NCI-H187 treated with DMSO at 0.1 percent for 48 hours (cell line): ENCODE measurements around the gene TSPAN33.
A peak's percentile ranks its signal among the peaks of the same experiment; 100 is the strongest.
"Not testable (repeated sequence)": the region's sequence is repeated elsewhere in the genome, so short reads cannot be mapped to it uniquely, and the experiment has no call there.

Experiments
- DNase-seq: peaks from one replicate; lab custom pipeline; 2025; lab: John Stamatoyannopoulos, UW

The TSPAN33 gene, protein sequence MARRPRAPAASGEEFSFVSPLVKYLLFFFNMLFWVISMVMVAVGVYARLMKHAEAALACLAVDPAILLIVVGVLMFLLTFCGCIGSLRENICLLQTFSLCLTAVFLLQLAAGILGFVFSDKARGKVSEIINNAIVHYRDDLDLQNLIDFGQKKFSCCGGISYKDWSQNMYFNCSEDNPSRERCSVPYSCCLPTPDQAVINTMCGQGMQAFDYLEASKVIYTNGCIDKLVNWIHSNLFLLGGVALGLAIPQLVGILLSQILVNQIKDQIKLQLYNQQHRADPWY

GRCh38 chr7:129144095-129144833 is at the start of gene TSPAN33:
TSS of gene TSPAN33 (plus strand) at chr7:129144707. CDS start at chr7:129144981, 274 bp downstream.
- peak; percentile 40 for DNase-seq

- no peak for DNase-seq
These were observed 49.2 kb upstream of the TSPAN33 start for GRCh38 chr7:129095258-129095657.

- no peak for DNase-seq
These were observed 46.0 kb upstream of the TSPAN33 start for GRCh38 chr7:129098409-129099084.

- no peak for DNase-seq
These were observed 43.7 kb upstream of the TSPAN33 start for GRCh38 chr7:129100827-129101166.

- no peak for DNase-seq
These were observed 42.8 kb upstream of the TSPAN33 start for GRCh38 chr7:129101746-129102145.

DNA sequence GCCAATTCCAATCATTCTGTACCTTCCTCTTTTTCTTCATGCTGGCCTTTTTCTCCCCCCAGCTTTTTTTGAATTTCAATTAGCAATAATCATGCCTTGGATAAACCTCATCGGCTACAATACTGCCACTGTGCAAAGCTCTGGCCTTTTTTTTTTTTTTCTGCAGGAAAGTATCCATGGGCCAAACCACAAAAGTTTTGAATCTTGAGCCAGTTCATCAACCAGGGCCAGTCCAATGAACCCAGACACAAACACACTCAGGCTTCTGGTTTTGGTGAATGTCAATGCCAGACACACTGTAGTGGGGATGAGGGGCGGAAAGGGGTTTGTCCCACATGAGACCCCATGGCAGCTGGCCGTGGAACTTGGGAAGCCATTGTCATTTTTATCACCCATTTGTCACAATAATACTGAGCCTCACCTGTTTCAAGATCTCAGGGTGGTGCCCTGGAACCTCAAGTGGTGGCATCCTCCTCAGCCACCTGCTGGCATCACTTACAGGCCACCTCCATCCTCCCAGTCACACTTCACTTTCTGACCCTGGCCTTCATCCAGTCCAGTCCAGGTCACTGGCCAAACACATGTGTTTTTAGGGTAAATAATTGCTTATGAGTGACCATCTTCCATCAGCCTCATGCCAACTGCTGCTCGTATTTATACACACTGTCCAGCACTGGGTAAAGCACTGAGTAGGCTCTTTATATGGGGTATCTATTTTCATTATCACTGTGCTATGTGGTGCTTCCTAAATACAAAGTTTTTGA is 40.8 kb upstream of the TSPAN33 start:
- no peak for DNase-seq

DNA sequence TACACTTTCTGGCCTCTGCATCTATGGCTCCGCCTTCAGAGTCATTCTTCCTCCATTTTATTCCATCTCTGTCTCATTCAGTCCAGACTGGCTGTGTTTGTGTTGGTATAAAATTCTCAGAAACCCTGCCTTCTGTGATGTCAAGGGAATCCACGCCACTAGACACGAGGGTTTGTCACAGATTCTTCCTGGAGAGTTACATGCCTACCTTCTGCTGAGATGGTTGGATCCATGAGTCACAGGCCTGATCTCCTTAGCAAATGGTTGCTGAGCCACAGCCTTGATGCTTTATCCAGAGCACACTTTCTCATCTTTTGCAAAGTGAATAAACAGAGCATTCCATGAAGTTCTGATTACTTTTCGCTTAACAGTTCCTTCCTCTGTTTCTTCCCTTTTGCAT is 35.9 kb upstream of the TSPAN33 start:
- DNase-seq, result no peak

GRCh38 chr7:129110258-129110981 is 34.1 kb upstream of the TSPAN33 start:
- no peak for DNase-seq

DNA sequence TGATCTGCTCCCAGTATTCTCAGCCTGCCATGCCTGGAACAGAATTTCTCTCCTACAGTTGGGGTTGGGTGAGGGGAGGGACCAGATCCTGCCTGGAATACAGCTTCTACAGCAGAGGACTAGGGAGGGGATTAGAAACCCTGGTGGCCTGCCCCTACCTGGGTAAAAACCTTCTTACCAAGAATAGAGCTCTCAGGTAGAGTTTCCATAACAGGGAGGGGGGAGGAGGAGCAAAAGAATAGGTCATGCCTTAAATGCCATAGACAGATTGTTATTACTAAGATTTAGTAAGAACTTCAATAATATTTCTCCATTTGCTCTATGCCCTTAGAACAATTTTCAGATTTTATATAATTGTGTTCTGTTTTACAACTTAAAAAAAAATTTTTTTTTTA is 33.5 kb upstream of the TSPAN33 start:
- DNase-seq, result no peak

DNA sequence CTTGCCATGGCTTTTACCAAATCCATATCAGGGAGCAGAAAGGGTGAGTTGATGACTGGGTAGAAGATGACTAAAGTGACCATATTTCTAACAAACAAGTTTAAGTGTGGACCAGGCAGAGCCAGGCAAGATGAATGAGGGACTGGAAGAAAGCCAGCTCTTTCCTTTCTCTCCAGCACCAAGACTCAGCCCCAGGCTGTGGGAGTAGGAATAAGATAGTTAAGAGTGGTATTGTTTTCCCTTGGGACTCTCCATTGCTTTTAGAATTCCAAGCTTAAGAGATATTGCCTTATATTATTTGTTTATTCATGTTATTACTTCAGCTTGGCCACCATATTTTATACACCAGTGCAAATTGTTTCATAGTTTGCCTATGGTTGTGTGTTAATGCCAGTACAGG is 28.8 kb upstream of the TSPAN33 start:
- no peak for DNase-seq

DNA sequence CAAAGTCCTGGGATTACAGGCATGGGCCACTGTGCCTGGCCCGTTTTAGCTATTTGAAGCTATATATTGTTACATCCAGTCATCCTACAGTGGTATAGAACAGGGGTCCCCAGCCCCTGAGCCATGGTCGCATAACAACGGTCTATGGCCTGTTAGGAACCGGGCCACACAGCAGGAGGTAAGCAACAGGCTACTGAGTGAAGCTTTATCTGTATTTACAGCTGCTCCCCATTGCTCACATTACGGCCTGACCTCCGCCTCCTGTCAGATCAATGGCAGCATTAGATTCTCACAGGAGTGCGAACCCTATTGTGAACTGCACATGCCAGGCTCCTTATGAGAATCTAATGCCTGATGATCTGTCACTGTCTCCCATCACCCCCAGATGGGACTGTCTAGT is 26.3 kb upstream of the TSPAN33 start:
- DNase-seq, result no peak

DNA sequence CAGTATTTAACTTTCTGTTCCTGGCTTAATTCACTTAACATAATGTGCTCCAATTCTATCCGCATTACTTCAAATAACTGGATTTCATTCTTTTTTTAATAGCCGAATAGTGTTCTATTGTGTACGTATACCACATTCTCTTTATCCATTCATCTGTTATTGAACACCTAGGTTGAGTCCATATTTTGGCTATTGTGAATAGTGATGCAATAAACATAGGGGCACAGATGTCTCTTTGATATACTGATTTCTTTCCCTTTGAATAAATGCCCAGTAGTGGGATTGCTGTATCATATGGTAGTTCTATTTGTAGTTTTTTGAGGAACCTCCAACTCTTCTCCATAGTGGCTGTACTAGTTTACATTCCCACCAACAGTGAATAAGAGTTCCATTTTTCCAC is 25.5 kb upstream of the TSPAN33 start:
- no peak for DNase-seq

DNA sequence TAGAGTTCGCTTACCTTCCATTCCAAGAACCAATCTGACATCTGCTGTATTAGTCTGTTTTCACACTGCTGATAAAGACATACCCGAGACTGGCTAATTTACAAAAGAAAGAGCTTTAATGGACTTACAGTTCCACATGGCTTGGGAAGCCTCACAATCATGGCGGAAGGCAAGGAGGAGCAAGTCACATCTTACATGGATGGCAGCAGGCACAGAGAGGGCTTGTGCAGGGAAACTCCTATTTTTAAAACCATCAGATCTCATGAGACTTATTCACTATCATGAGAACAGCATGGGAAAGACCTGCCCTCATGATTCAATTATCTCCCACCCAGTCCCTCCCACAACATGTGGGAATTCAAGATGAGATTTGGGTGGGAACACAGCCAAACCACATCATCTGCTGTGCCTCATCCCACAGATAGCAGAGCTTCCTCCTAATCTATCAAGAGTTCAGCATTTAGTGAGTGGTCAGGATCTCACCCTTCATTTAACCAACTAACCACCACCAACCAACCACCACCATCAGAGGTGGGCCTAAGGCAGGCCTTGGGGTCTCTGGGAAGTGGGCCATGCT is 22.9 kb upstream of the TSPAN33 start:
- DNase-seq, result not testable (repeated sequence)

GRCh38 chr7:129122078-129122750 is 22.3 kb upstream of the TSPAN33 start:
- no peak for DNase-seq

DNA sequence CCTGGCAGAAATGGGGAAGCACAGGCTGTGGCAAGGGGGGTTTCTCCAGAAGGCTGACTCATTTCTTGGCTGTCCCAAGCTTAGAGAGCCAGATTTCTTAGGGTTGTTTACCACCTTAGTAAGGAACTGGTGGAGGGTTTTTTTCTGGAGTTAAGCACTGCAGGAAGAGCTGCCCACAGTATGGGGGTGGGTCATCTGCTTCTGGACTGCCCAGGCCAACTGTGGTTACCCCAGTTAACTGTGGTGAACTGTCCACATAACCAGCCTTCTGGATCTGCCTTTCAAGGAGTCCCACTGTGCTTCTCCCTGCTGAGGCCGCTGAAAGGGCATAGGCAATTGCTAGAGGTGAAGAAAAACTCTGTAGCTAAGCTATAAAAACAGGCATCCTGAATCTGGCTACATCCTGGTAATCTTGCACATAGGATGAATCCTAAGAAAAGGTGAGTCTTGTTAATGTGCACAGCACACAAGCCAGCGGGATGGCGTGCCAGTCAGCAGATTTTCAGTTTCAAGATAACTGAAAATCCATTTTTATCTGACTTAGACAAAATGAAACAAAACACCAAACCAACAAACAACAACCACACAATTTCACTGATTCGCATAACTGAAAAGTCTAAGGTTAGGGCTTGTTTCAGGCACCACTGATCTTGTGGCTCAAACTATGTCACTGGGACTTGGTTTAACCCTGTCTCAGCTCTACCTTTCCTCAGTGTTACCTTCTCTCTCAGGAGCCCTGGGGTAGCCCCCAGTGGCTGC is 21.6 kb upstream of the TSPAN33 start:
- no peak for DNase-seq

GRCh38 chr7:129123510-129123857 is 21.0 kb upstream of the TSPAN33 start:
- no peak for DNase-seq

DNA sequence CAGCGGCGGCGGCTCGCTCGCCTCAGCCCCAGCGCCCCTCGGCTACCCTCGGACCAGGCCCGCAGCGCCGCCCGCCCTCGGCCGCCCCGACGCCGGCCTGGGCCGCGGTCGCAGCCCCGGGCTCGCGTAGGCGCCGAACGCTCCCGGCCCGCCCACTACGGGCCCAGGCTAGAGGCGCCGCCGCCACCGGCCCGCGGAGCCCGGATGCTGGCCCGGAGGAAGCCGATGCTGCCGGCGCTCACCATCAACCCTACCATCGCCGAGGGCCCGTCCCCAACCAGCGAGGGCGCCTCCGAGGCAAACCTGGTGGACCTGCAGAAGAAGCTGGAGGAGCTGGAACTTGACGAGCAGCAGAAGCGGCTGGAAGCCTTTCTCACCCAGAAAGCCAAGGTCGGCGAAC is 18.2 kb upstream of the TSPAN33 start:
- no peak for DNase-seq

GRCh38 chr7:129127154-129127553 is 17.4 kb upstream of the TSPAN33 start:
- DNase-seq, result no peak

- DNase-seq, result no peak
These were observed 16.9 kb upstream of the TSPAN33 start for GRCh38 chr7:129127601-129128000.

GRCh38 chr7:129134356-129134987 is 10.0 kb upstream of the TSPAN33 start:
- no peak for DNase-seq
